CD14-positive monocyte (primary cell): ENCODE measurements around the gene SLC25A2. TPM values are rescaled to one million over a fixed set of nuclear protein-coding genes. Genes with fewer than 3 reads are reported as not detected.
"Not testable (repeated sequence)": the region's sequence is repeated elsewhere in the genome, so short reads cannot be mapped to it uniquely, and the experiment has no call there.

Experiments
- DNase-seq, 3 donors: peaks; one replicate each; pipeline ENCODE4 v3.0.0-alpha.2; 2011 to 2022
- H2AFZ ChIP-seq: 2 replicates; pipeline ENCODE4 v1.6.0; 2012; ENCODE audit warnings: mild to moderate bottlenecking, low read depth, low read length, inconsistent platforms; ENCODE audit not compliant: insufficient read depth, poor library complexity, severe bottlenecking
- H3K27ac ChIP-seq, 2 donors: 1 replicate in 1 of 2; 2 replicates in 1 of 2; pipeline ENCODE4 v1.5.1; 2012 to 2013; ENCODE audit warnings: low read length in 2 of 2, control low read depth in 1 of 2, inconsistent platforms in 1 of 2, low read depth in 1 of 2, mild to moderate bottlenecking in 1 of 2
- H3K27me3 ChIP-seq, 2 donors: one replicate each; pipeline versions ENCODE4 v1.6.0 to v1.6.1; 2011 to 2013; ENCODE audit warnings: low read length in 2 of 2; ENCODE audit not compliant: control insufficient read depth in 2 of 2, insufficient read depth in 2 of 2
- H3K36me3 ChIP-seq, 2 donors: replicated peaks in 1 of 2; 1 replicate in 1 of 2; 2 replicates in 1 of 2; pipeline versions ENCODE4 v1.5.1 to v1.6.1; 2012 to 2013; ENCODE audit warnings: low read length in 2 of 2, control low read depth in 1 of 2, inconsistent platforms in 1 of 2, mild to moderate bottlenecking in 1 of 2; ENCODE audit not compliant: insufficient read depth in 2 of 2, control insufficient read depth in 1 of 2
- H3K4me1 ChIP-seq, 2 donors: 1 replicate in 1 of 2; 2 replicates in 1 of 2; pipeline versions ENCODE4 v1.5.1 to v1.6.1; 2012 to 2013; ENCODE audit warnings: low read length in 2 of 2, control low read depth in 1 of 2, inconsistent platforms in 1 of 2, mild to moderate bottlenecking in 1 of 2, moderate library complexity in 1 of 2; ENCODE audit not compliant: insufficient read depth in 2 of 2, control insufficient read depth in 1 of 2
- H3K4me2 ChIP-seq: replicated peaks from 2 replicates; pipeline ENCODE3; 2012; ENCODE audit warnings: low read length, moderate library complexity, mild to moderate bottlenecking; ENCODE audit not compliant: poor library complexity, severe bottlenecking; ENCODE audit errors: extremely low read depth
- H3K4me3 ChIP-seq, 3 experiments: fragments of 200-600 bp in 1 of 3; sonication (generic) in 1 of 3; replicated peaks in 1 of 3; 1 replicate in 2 of 3; 2 replicates in 1 of 3; pipeline ENCODE4 v1.5.1; 2011 to 2013; ENCODE audit warnings: low read length in 3 of 3, mild to moderate bottlenecking in 3 of 3, control low read depth in 2 of 3, low read depth in 2 of 3, inconsistent platforms in 1 of 3, moderate library complexity in 1 of 3
- H3K79me2 ChIP-seq: 2 replicates; pipeline ENCODE4 v1.6.0; 2012; ENCODE audit warnings: mild to moderate bottlenecking, control low read depth, inconsistent platforms, low read length, moderate library complexity; ENCODE audit not compliant: insufficient read depth
- H3K9ac ChIP-seq: 2 replicates; pipeline ENCODE4 v1.6.0; 2017; ENCODE audit warnings: low read length, mild to moderate bottlenecking; ENCODE audit not compliant: insufficient read depth, poor library complexity, severe bottlenecking
- H3K9me3 ChIP-seq, 2 donors: replicated peaks in 1 of 2; 1 replicate in 1 of 2; 2 replicates in 1 of 2; pipeline versions ENCODE4 v1.5.1 to v1.6.1; 2012 to 2013; ENCODE audit warnings: low read length in 2 of 2, control low read depth in 1 of 2; ENCODE audit not compliant: control insufficient read depth in 1 of 2, insufficient read depth in 1 of 2
- H4K20me1 ChIP-seq: 2 replicates; pipeline ENCODE4 v1.6.0; 2012; ENCODE audit warnings: mild to moderate bottlenecking, low read length, control low read depth, moderate library complexity; ENCODE audit not compliant: insufficient read depth
- H3K27ac Mint-ChIP-seq, 7 donors: one replicate each; pipeline ENCODE4 v1.8.0; 2020; ENCODE audit warnings: mild to moderate bottlenecking in 7 of 7, mixed read lengths in 7 of 7, moderate library complexity in 6 of 7, inconsistent platforms in 2 of 7
- H3K27me3 Mint-ChIP-seq, 3 donors: one replicate each; pipeline ENCODE4 v1.8.0; 2021 to 2022; ENCODE audit warnings: low read depth in 3 of 3, mild to moderate bottlenecking in 3 of 3, mixed read lengths in 3 of 3, moderate library complexity in 3 of 3, inconsistent platforms in 1 of 3
- H3K36me3 Mint-ChIP-seq, 2 donors: one replicate each; pipeline ENCODE4 v1.8.0; 2020; ENCODE audit warnings: mixed read lengths in 2 of 2, inconsistent platforms in 1 of 2, mild to moderate bottlenecking in 1 of 2
- H3K4me1 Mint-ChIP-seq: one replicate; pipeline ENCODE4 v1.8.0; 2020; ENCODE audit warnings: mild to moderate bottlenecking, mixed read lengths
- H3K4me3 Mint-ChIP-seq, 2 donors: one replicate each; pipeline ENCODE4 v1.8.0; 2020; ENCODE audit warnings: mild to moderate bottlenecking in 2 of 2, mixed read lengths in 2 of 2, moderate library complexity in 1 of 2
- H3K9me3 Mint-ChIP-seq, 7 donors: one replicate each; pipeline ENCODE4 v1.8.0; 2020 to 2022; ENCODE audit warnings: mixed read lengths in 7 of 7, mild to moderate bottlenecking in 6 of 7, moderate library complexity in 6 of 7, inconsistent platforms in 2 of 7
- WGBS: methylation state at CpG from one replicate; pipeline ENCODE4 v1.1.5; 2013; ENCODE audit warnings: missing lambda C conversion rate; ENCODE audit not compliant: insufficient coverage; 5-methylcytosine and 5-hydroxymethylcytosine counted together
- intact Hi-C, 2 donors: fragments of 100-400 bp; cut with micrococcal nuclease; formaldehyde crosslinking; loops; one replicate each; pipeline versions ENCODE4 v1.15.0 to v1.15.1; 2023
- polyA plus RNA-seq, 3 donors: library from polyadenylated mRNA; depleted of rRNA in 1 of 3; unstranded in 2 of 3; stranded (reverse) in 1 of 3; fragments of 300-500 nt in 2 of 3; fragments of >200 nt in 1 of 3; fragmentation: Illumina TruSeq in 2 of 3; gene quantifications; 1 replicate in 2 of 3; 2 replicates in 1 of 3; pipeline ENCODE4 v1.2.3, GENCODE V29; 2012 to 2021
- TF ChIP-seq, protein P1 (sequence below): fragments of 200-600 bp; IDR thresholded peaks from one replicate; pipeline ENCODE4 v1.8.0; 2022; ENCODE audit warnings: antibody characterized with exemption, mild to moderate bottlenecking

SLC25A2 gene
- polyA plus RNA-seq, 3 donors, result not detected

GRCh38 chr5:141319202-141319601 lies 15.4 kb upstream of the SLC25A2 start:
- no peak overlapping the region for H3K27ac ChIP-seq
- Mint-ChIP-seq H3K36me3 (peaks cover 14 to 34% of the 10 kb centered on the region in 2 donors), H3K9me3 (peaks cover 48 to 92% (median 90%) of the 10 kb centered on the region in 7 donors), H3K4me3 (no peak overlapping the region), H3K4me1 (peaks cover 16% of the 10 kb centered on the region), H3K27ac (peak overlapping the region in 1 of 7 donors; percentile 69), H3K27me3 (peaks cover 2 to 6% (median 5%) of the 10 kb centered on the region in 3 donors)
- no peak for DNase-seq
- H3K4me1 ChIP-seq, result peaks cover 11 to 16% of the 10 kb centered on the region in 2 donors
- H3K9ac ChIP-seq, result no peak overlapping the region
- peaks cover 0 to 2% of the 10 kb centered on the region in 2 donors for H3K27me3 ChIP-seq
- intact Hi-C loops, result no loop called here
- WGBS, result 98% methylated on average over 5 of the region's 6 CpGs
- H3K79me2 ChIP-seq, result peaks cover 16% of the 10 kb centered on the region
- peaks cover 0 to 20% of the 10 kb centered on the region in 2 donors for H3K36me3 ChIP-seq
- no peak overlapping the region for H2AFZ ChIP-seq
- TF ChIP-seq, protein P1, sequence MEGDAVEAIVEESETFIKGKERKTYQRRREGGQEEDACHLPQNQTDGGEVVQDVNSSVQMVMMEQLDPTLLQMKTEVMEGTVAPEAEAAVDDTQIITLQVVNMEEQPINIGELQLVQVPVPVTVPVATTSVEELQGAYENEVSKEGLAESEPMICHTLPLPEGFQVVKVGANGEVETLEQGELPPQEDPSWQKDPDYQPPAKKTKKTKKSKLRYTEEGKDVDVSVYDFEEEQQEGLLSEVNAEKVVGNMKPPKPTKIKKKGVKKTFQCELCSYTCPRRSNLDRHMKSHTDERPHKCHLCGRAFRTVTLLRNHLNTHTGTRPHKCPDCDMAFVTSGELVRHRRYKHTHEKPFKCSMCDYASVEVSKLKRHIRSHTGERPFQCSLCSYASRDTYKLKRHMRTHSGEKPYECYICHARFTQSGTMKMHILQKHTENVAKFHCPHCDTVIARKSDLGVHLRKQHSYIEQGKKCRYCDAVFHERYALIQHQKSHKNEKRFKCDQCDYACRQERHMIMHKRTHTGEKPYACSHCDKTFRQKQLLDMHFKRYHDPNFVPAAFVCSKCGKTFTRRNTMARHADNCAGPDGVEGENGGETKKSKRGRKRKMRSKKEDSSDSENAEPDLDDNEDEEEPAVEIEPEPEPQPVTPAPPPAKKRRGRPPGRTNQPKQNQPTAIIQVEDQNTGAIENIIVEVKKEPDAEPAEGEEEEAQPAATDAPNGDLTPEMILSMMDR, result no peak
- peak overlapping the region in 1 of 3 experiments; percentile 92 for H3K4me3 ChIP-seq
- no peak overlapping the region for H3K4me2 ChIP-seq
- H3K9me3 ChIP-seq, result peaks cover 62 to 88% of the 10 kb centered on the region in 2 donors
- H4K20me1 ChIP-seq, result no peaks in the 10 kb centered on the region

- H3K27ac Mint-ChIP-seq, H3K27ac ChIP-seq, H3K4me3 Mint-ChIP-seq, H3K27me3 Mint-ChIP-seq, H3K27me3 ChIP-seq, H3K9ac ChIP-seq, DNase-seq, H3K4me3 ChIP-seq, H4K20me1 ChIP-seq, intact Hi-C loops, H2AFZ ChIP-seq, H3K4me2 ChIP-seq: not testable (repeated sequence)
- H3K36me3 Mint-ChIP-seq, result peaks cover 14 to 32% of the 10 kb centered on the region in 2 donors
- H3K36me3 ChIP-seq, result peaks cover 0 to 20% of the 10 kb centered on the region in 2 donors
- H3K9me3 ChIP-seq, result peaks cover 67 to 91% of the 10 kb centered on the region in 2 donors
- peaks cover 49 to 99% (median 92%) of the 10 kb centered on the region in 7 donors for H3K9me3 Mint-ChIP-seq
- peaks cover 16% of the 10 kb centered on the region for H3K4me1 Mint-ChIP-seq
- peaks cover 11 to 16% of the 10 kb centered on the region in 2 donors for H3K4me1 ChIP-seq
- peaks cover 16% of the 10 kb centered on the region for H3K79me2 ChIP-seq
- WGBS, result 100% methylated on average over 1 of the region's 4 CpGs
Observed at GRCh38 chr5:141316963-141317362, 13.1 kb upstream of the SLC25A2 start.
